PC-3 (cell line): ENCODE results near the gene UBL7. TPM values are rescaled to one million over a fixed set of nuclear protein-coding genes. Genes with fewer than 3 reads are reported as not detected.

ENCODE experiments used
- ATAC-seq: fragments of 200-7000 bp; cut with Tn5 transposase; 2 replicates; pipeline ENCODE4 v1.9.1; 2020; ENCODE audit warnings: mild to moderate bottlenecking, moderate library complexity
- BruUV-seq: library from RNA; stranded (reverse); fragments of 400-500 nt; replicated peaks from 2 replicates; lab custom pipeline; 2021; lab: Mats Ljungman, UMichigan
- CTCF ChIA-PET: fragments of 300-600 bp; sonication (Branson Sonifier 250); formaldehyde crosslinking; loops from one replicate; lab custom pipeline; 2022; ENCODE audit warnings: antibody characterized with exemption; lab: Charles Lee
- POLR2A ChIA-PET: fragments of 300-600 bp; sonication (Branson Sonifier 250); formaldehyde crosslinking; loops from one replicate; lab custom pipeline; 2022; ENCODE audit warnings: antibody characterized with exemption; ENCODE audit not compliant: unreplicated experiment; lab: Charles Lee
- DNase-seq: peaks from one replicate; pipeline ENCODE4 v3.0.0-alpha.2; 2015
- H2AFZ ChIP-seq: fragments of 300-600 bp; sonication (generic); 2 replicates; pipeline ENCODE4 v1.6.0; 2016; ENCODE audit warnings: antibody characterized with exemption, low read length
- H3F3A ChIP-seq: fragments of 300-600 bp; sonication (generic); one replicate; pipeline ENCODE4 v1.6.0; 2017; ENCODE audit warnings: antibody characterized with exemption, low read length, control low read depth, mild to moderate bottlenecking; ENCODE audit not compliant: unreplicated experiment
- H3K27ac ChIP-seq: fragments of 300-600 bp; sonication (generic); 2 replicates; pipeline ENCODE4 v1.5.1; 2016; ENCODE audit warnings: mild to moderate bottlenecking, low read length
- H3K27me3 ChIP-seq: fragments of 300-600 bp; sonication (generic); 2 replicates; pipeline ENCODE4 v1.6.1; 2016; ENCODE audit warnings: low read length, mixed read lengths
- H3K36me3 ChIP-seq: fragments of 300-600 bp; sonication (generic); 2 replicates; pipeline ENCODE4 v1.6.1; 2016; ENCODE audit warnings: low read depth, mixed run types, low read length, mixed read lengths
- H3K4me1 ChIP-seq: fragments of 300-600 bp; sonication (generic); 2 replicates; pipeline ENCODE4 v1.5.1; 2016; ENCODE audit warnings: low read length; ENCODE audit not compliant: insufficient read depth
- H3K4me2 ChIP-seq: fragments of 300-600 bp; sonication (generic); 2 replicates; pipeline ENCODE4 v1.6.0; 2016; ENCODE audit warnings: low read length
- H3K4me3 ChIP-seq: fragments of 300-600 bp; sonication (generic); 2 replicates; pipeline ENCODE4 v1.5.1; 2016; ENCODE audit warnings: mild to moderate bottlenecking, low read length, mixed read lengths
- H3K79me2 ChIP-seq: fragments of 300-600 bp; sonication (generic); 2 replicates; pipeline ENCODE4 v1.6.1; 2017; ENCODE audit warnings: low read length, mixed read lengths
- H3K9ac ChIP-seq: fragments of 300-600 bp; sonication (generic); 2 replicates; pipeline ENCODE4 v1.6.0; 2016; ENCODE audit warnings: mild to moderate bottlenecking, low read length
- H3K9me2 ChIP-seq: fragments of 300-600 bp; sonication (generic); replicated peaks from 2 replicates; pipeline ENCODE4 v1.6.1; 2016; ENCODE audit warnings: mixed run types, low read length, mixed read lengths
- H3K9me3 ChIP-seq: fragments of 300-600 bp; sonication (generic); 2 replicates; pipeline ENCODE4 v1.6.1; 2016; ENCODE audit warnings: low read length, mixed read lengths
- H4K20me1 ChIP-seq: fragments of 300-600 bp; sonication (generic); 2 replicates; pipeline ENCODE4 v1.6.1; 2016; ENCODE audit warnings: low read length, mixed read lengths
- EZH2 ChIP-seq: fragments of 300-600 bp; sonication (generic); IDR thresholded peaks from one replicate; pipeline ENCODE4 v1.6.1; 2017; ENCODE audit warnings: antibody characterized with exemption, mild to moderate bottlenecking, low read length; ENCODE audit not compliant: unreplicated experiment
- EZH2phosphoT487 ChIP-seq: fragments of 300-600 bp; sonication (generic); IDR thresholded peaks from 2 replicates; pipeline ENCODE4 v1.6.1; 2018; ENCODE audit warnings: mild to moderate bottlenecking, antibody characterized with exemption, low read length, borderline replicate concordance
- intact Hi-C: fragments of 100-400 bp; cut with micrococcal nuclease; formaldehyde crosslinking; loops from 2 replicates; pipeline ENCODE4 v1.9.0; 2023
- total RNA-seq: library from RNA; depleted of rRNA; stranded (reverse); fragments of >200 nt; gene quantifications from 2 replicates; pipeline ENCODE4 v1.2.3, GENCODE V29; 2014
- TF ChIP-seq, protein P1 (sequence below): fragments of 300-600 bp; sonication (generic); conservative IDR thresholded peaks from 2 replicates; pipeline ENCODE4 v1.5.1; 2017; ENCODE audit warnings: antibody characterized with exemption, low read depth, mild to moderate bottlenecking, low read length

UBL7 gene
- total RNA-seq, 1 experiment from 2014 or later: 57.1 TPM

- intact Hi-C loops: no loop called here
- Histone ChIP-seq H2AFZ (no peak overlapping the region), H3K4me1 (no peaks in the 10 kb centered on the region), H3K4me3 (no peak overlapping the region), H3K27ac (no peak overlapping the region), H3K27me3 (no peaks in the 10 kb centered on the region), H3K9ac (no peak overlapping the region), H3K9me3 (no peaks in the 10 kb centered on the region), H4K20me1 (no peaks in the 10 kb centered on the region), H3F3A (no peaks in the 10 kb centered on the region), H3K79me2 (no peaks in the 10 kb centered on the region), H3K4me2 (no peak overlapping the region), H3K36me3 (no peaks in the 10 kb centered on the region; the same call in 1 of the 2 replicates), H3K9me2 (no peaks in the 10 kb centered on the region)
- ChIA-PET CTCF (no interaction called here), POLR2A (no interaction called here)
- no peak for ATAC-seq
- BruUV-seq: no TSS peak
- TF ChIP-seq EZH2phosphoT487: no peak
- no peak for TF ChIP-seq EZH2
- TF ChIP-seq, protein P1, sequence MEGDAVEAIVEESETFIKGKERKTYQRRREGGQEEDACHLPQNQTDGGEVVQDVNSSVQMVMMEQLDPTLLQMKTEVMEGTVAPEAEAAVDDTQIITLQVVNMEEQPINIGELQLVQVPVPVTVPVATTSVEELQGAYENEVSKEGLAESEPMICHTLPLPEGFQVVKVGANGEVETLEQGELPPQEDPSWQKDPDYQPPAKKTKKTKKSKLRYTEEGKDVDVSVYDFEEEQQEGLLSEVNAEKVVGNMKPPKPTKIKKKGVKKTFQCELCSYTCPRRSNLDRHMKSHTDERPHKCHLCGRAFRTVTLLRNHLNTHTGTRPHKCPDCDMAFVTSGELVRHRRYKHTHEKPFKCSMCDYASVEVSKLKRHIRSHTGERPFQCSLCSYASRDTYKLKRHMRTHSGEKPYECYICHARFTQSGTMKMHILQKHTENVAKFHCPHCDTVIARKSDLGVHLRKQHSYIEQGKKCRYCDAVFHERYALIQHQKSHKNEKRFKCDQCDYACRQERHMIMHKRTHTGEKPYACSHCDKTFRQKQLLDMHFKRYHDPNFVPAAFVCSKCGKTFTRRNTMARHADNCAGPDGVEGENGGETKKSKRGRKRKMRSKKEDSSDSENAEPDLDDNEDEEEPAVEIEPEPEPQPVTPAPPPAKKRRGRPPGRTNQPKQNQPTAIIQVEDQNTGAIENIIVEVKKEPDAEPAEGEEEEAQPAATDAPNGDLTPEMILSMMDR: no peak
- DNase-seq: no peak
These were observed 8.8 kb downstream of the UBL7 start for GRCh38 chr15:74451861-74452835.

GRCh38 chr15:74451322-74451721 lies 9.6 kb downstream of the UBL7 start:
- no peak overlapping the region for H3K4me3 ChIP-seq
- intact Hi-C loops: no loop called here
- no TSS peak for BruUV-seq
- TF ChIP-seq EZH2phosphoT487: no peak
- TF ChIP-seq EZH2: no peak
- TF ChIP-seq, protein P1: no peak
- POLR2A ChIA-PET: no interaction called here
- ATAC-seq (no peak), DNase-seq (no peak)
- no peaks in the 10 kb centered on the region for H3K9me3 ChIP-seq
- no peaks in the 10 kb centered on the region; the same call in 1 of the 2 replicates for H3K36me3 ChIP-seq
- no peaks in the 10 kb centered on the region for H3F3A ChIP-seq
- H3K27me3 ChIP-seq: no peaks in the 10 kb centered on the region
- no peaks in the 10 kb centered on the region for H3K4me1 ChIP-seq
- H4K20me1 ChIP-seq: no peaks in the 10 kb centered on the region
- H3K79me2 ChIP-seq: no peaks in the 10 kb centered on the region
- H3K4me2 ChIP-seq: no peak overlapping the region
- H3K27ac ChIP-seq: no peak overlapping the region
- CTCF ChIA-PET: no interaction called here
- no peaks in the 10 kb centered on the region for H3K9me2 ChIP-seq
- no peak overlapping the region for H3K9ac ChIP-seq
- no peak overlapping the region for H2AFZ ChIP-seq

- ATAC-seq: no peak
- no peaks in the 10 kb centered on the region; the same call in 1 of the 2 replicates for H3K36me3 ChIP-seq
These were observed 11.2 kb downstream of the UBL7 start for GRCh38 chr15:74449643-74450205.

More at GRCh38 chr15:74449643-74450205, 11.2 kb downstream of the UBL7 start:
- no peaks in the 10 kb centered on the region for H3K9me2 ChIP-seq
- no peak for TF ChIP-seq EZH2phosphoT487
- TF ChIP-seq, protein P1: no peak
- TF ChIP-seq EZH2: no peak
- no peaks in the 10 kb centered on the region for H3F3A ChIP-seq
- BruUV-seq: no TSS peak
- no peak overlapping the region for H3K27ac ChIP-seq
- no peak overlapping the region for H3K4me3 ChIP-seq
- no peaks in the 10 kb centered on the region for H3K9me3 ChIP-seq
- ChIA-PET CTCF (no interaction called here), POLR2A (no interaction called here)
- no peaks in the 10 kb centered on the region for H3K27me3 ChIP-seq
- no peak overlapping the region for H3K9ac ChIP-seq
- H4K20me1 ChIP-seq: no peaks in the 10 kb centered on the region
- H3K79me2 ChIP-seq: no peaks in the 10 kb centered on the region
- no peaks in the 10 kb centered on the region for H3K4me1 ChIP-seq
- DNase-seq: no peak
- intact Hi-C loops: no loop called here
- no peak overlapping the region for H2AFZ ChIP-seq
- no peak overlapping the region for H3K4me2 ChIP-seq
